Hair follicle dermal papilla cell (primary cell): ENCODE data around the gene FAM168A. TPM values are rescaled to one million over a fixed set of nuclear protein-coding genes. Genes with fewer than 3 reads are reported as not detected.

Source experiments
- small RNA-seq: library from RNA; depleted of rRNA; stranded (forward); fragments of <200 nt; gene quantifications from one replicate; pipeline ENCODE3, GENCODE V24; 2012
- total RNA-seq: library from RNA; depleted of rRNA; stranded (reverse); fragments of >200 nt; gene quantifications from 2 replicates; pipeline ENCODE4 v1.2.3, GENCODE V29; 2012

FAM168A gene, protein sequence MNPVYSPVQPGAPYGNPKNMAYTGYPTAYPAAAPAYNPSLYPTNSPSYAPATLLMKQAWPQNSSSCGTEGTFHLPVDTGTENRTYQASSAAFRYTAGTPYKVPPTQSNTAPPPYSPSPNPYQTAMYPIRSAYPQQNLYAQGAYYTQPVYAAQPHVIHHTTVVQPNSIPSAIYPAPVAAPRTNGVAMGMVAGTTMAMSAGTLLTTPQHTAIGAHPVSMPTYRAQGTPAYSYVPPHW
- 45.9 and 50.3 TPM in 2 replicates for total RNA-seq

DNA sequence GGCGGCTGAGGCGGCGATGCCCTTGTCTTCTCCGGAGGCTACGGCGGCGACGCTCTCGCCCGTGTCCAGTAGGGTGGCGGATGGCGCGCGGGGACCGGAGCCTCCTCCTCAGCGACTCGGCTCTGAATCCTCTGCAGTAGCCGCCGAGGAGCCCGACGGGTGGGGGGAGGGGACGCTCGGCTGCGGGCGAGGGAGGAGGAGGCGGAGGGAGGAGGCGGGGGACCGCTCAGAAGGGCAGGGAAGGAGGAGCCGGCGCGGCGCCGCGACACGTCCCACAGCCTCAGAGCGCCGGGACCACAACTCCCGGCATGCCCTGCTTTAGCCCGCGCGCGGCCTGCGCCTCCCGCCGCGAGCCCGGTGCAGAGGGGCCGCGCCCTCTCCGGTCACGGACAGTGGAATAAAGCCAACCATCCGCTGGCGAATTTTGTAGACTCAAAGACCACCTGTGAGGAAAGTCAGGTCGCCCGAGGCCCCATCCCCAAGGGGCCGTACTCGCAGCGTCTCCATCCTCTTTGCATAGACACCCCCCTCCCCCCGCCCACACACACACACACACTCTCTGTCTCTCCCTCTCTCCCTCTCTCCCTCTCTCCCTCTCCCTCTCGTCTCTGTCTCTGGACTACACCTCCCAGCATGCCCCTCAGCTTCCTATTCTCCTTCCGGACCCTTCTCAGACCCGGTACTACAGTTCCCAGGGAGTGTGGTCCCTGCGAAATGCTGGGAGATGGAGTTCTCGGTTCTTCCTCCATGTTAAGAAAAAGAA is at the start of gene FAM168A:
Gene FAM168A, minus strand, starts transcription at position 157 of the 763 bp plus-strand sequence. CDS start 129,638 bp downstream, outside the sequence.

DNA sequence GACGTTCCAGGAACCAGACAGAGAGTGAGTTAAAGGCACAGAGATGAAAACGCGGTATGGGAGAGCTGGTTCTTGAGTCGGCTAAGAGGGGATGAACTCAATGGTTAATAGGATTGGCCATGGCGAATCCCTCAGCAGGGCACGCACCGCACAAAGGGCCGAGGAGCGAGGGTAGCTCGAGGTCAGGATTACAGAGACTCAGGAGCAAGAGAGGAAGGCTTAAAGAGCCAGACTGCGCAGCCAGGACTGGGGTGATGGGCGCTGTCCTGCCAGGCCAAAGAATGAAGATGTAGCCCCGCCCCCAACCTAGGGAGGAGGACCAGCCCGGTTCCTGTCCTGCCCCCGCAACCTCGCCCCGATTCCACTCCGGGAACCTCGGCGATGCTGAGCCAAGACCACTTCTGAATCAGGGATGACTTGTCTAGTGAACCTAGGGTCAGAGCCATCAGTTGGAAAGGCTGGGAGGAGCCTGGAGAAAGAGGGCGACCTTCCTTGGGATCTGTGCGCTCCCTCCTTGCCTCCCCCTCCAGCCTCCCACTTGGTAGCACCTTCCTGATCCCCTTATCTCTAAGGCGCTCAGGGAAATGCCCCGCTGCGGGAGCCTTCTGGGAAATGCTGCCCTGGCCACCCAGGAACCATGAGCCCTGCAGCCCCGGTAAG is 48.2 kb upstream of the FAM168A start, which contains the start of gene PLEKHB1:
Gene PLEKHB1, plus strand, starts transcription at position 610 of the 660 bp plus-strand sequence. Its CDS starts 28 bp downstream, at position 638.

DNA sequence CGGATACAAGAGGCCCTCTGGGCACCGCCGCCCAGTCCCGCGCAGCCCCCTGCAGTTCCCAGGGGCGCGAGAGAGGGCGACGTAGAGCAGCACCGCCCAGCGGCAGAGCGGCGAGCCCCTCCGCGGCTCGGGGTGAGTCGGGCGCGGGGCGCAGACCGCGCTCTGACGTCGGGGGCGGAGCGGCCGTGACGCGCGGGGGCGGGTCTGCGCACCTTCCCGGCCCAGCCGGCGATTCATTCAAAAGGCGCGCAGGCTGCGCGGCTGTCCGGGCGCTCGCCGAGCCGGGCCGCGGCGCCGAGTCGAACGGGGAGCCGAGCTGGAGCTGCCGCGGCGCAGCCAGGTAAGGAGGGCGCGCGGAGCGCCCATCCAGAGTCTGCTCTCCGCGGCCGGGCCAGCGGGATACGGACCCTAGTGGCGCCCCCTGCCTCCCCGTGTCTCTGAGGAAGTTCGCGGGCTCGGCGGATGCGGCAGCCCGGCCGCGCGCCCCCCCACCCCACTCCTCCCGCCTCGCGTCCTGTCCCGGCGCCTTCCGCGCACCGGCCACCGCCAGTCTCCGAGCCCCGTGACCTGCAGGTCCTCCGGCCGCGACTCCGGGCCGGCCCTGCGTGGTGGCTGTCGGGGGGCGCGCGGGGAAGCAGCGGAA is 221.6 kb downstream of the FAM168A start, which contains the start of gene RELT:
Gene RELT, plus strand, starts transcription at position 240 of the 643 bp plus-strand sequence. CDS start 12,738 bp downstream, outside the sequence.

Small RNAs within 50 kb of the gene (small RNA-seq; reads per million reads assigned to genes)
- gene AP000763.2 (not detected), gene HMGN2P38 (not detected)

Other genes starting within 250 kb of the FAM168A start
- gene RELT, start 221.7 kb downstream of the FAM168A start, total RNA-seq, result 4.9 and 5.8 TPM in 2 replicates
- 0.16 TPM in 1 of 2 replicates, not detected in the other for gene PLEKHB1, start 48.5 kb upstream of the FAM168A start, total RNA-seq
- 167 and 181 TPM in 2 replicates for gene RAB6A, start 163.0 kb upstream of the FAM168A start, total RNA-seq
- 13.3 and 14.2 TPM in 2 replicates for gene MRPL48, start 189.8 kb upstream of the FAM168A start, total RNA-seq